ENCODE data around the gene LGR4. TPM values are rescaled to one million over a fixed set of nuclear protein-coding genes. Genes with fewer than 3 reads are reported as not detected.

The LGR4 gene
- total and polyA plus RNA-seq, 2 of the 13 experiments (the other 11 are each of a cell fraction or from before 2014, with no cell fraction given): 42.1 to 68.7 TPM

- TF ChIP-seq ZNF318 (CRISPR knock-in tag; IDR thresholded peaks at IDR 0.05) (no peak), FOXO1 (CRISPR knock-in tag; IDR thresholded peaks at IDR 0.05) (no peak), LCORL (IDR thresholded peaks at IDR 0.05) (no peak), LCORL (CRISPR knock-in tag; IDR thresholded peaks at IDR 0.05) (peak; percentile 32; the same call in 1 of the 2 replicates), ZNF841 (CRISPR knock-in tag; IDR thresholded peaks at IDR 0.05; ENCODE audit: borderline replicate concordance) (no peak), MTA3 (CRISPR knock-in tag; IDR thresholded peaks at IDR 0.05) (no peak), ARID4A (CRISPR knock-in tag; IDR thresholded peaks at IDR 0.05; ENCODE audit: borderline replicate concordance) (peak; percentile 49; the same call in 1 of the 2 replicates), ZNF414 (CRISPR knock-in tag; IDR thresholded peaks at IDR 0.05) (no peak), MIER3 (CRISPR knock-in tag; IDR thresholded peaks at IDR 0.05; ENCODE audit: borderline replicate concordance) (no peak), SIN3A (IDR thresholded peaks at IDR 0.05; ENCODE audit: borderline replicate concordance, low read depth, low read length) (peak; percentile 43; the same call in 1 of the 2 replicates), KMT2A (CRISPR knock-in tag; IDR thresholded peaks at IDR 0.05) (no peak; the same call in 1 of the 2 replicates), RORA (CRISPR knock-in tag; IDR thresholded peaks at IDR 0.05) (no peak), THAP11 (CRISPR knock-in tag; IDR thresholded peaks at IDR 0.05) (peak; percentile 48), RBFOX2 (IDR thresholded peaks at IDR 0.05; ENCODE audit: low read depth, low read length) (no peak), E2F1 (CRISPR knock-in tag; IDR thresholded peaks at IDR 0.05) (no peak)
Observed at GRCh38 chr11:27470826-27471588, 1.6 kb downstream of the LGR4 start (continued).

Data from HepG2 (cell line).